Large intestine (tissue), 3 donors: ENCODE results near the gene SDHB. TPM values are rescaled to one million over a fixed set of nuclear protein-coding genes. Genes with fewer than 3 reads are reported as not detected.

Source experiments
- DNase-seq, 2 donors: peaks; one replicate each; pipeline versions ENCODE4 v3.0.0 to v3.0.0-alpha.2; 2013
- H3K27ac ChIP-seq: one replicate; pipeline ENCODE4 v1.5.1; 2013; ENCODE audit warnings: low read length
- H3K27me3 ChIP-seq: 2 replicates; pipeline ENCODE4 v1.6.1; 2013; ENCODE audit warnings: low read length; ENCODE audit not compliant: control insufficient read depth, insufficient read depth
- H3K36me3 ChIP-seq: 2 replicates; pipeline ENCODE4 v1.6.1; 2013; ENCODE audit warnings: low read length; ENCODE audit not compliant: control insufficient read depth, insufficient read depth
- H3K4me1 ChIP-seq: one replicate; pipeline ENCODE4 v1.6.1; 2013; ENCODE audit warnings: low read length; ENCODE audit not compliant: control insufficient read depth, insufficient read depth
- H3K4me3 ChIP-seq: one replicate; pipeline ENCODE4 v1.5.1; 2013; ENCODE audit warnings: low read length
- H3K9me3 ChIP-seq: one replicate; pipeline ENCODE4 v1.6.1; 2013; ENCODE audit warnings: mild to moderate bottlenecking, low read depth, low read length, moderate library complexity; ENCODE audit not compliant: control insufficient read depth
- WGBS: methylation state at CpG from one replicate; pipeline ENCODE4 v1.1.5; 2013; ENCODE audit warnings: low lambda C conversion rate; ENCODE audit not compliant: insufficient coverage; 5-methylcytosine and 5-hydroxymethylcytosine counted together
- polyA plus RNA-seq: library from polyadenylated mRNA; unstranded; fragments of 120-200 nt; gene quantifications from one replicate; pipeline ENCODE4 v1.2.1, GENCODE V29; 2013

SDHB gene
- polyA plus RNA-seq, 1 donor, result 122 TPM

GRCh38 chr1:17078991-17079868 lies 25.4 kb upstream of the SDHB start:
- no peaks in the 10 kb centered on the region for H3K4me1 ChIP-seq
- H3K9me3 ChIP-seq, result no peaks in the 10 kb centered on the region
- no peaks in the 10 kb centered on the region for H3K27me3 ChIP-seq
- no peak for DNase-seq
- H3K27ac ChIP-seq, result no peak overlapping the region
- peaks cover 44% of the 10 kb centered on the region for H3K36me3 ChIP-seq
- WGBS, result no CpG with 5 or more reads among the region's 16 CpGs
- H3K4me3 ChIP-seq, result no peak overlapping the region

GRCh38 chr1:17075470-17076255 lies 21.8 kb upstream of the SDHB start:
- no peak for DNase-seq
- no CpG with 5 or more reads among the region's 17 CpGs for WGBS
- Histone ChIP-seq H3K9me3 (no peaks in the 10 kb centered on the region), H3K4me3 (no peak overlapping the region), H3K27ac (no peak overlapping the region), H3K36me3 (peaks cover 50% of the 10 kb centered on the region), H3K4me1 (no peaks in the 10 kb centered on the region), H3K27me3 (no peaks in the 10 kb centered on the region)

- Histone ChIP-seq H3K4me3 (no peak overlapping the region), H3K4me1 (no peaks in the 10 kb centered on the region), H3K9me3 (no peaks in the 10 kb centered on the region), H3K36me3 (peaks cover 44% of the 10 kb centered on the region), H3K27ac (no peak overlapping the region), H3K27me3 (no peaks in the 10 kb centered on the region)
- no peak for DNase-seq
- WGBS, result no CpG with 5 or more reads among the region's 6 CpGs
These were observed 18.0 kb upstream of the SDHB start for GRCh38 chr1:17071794-17072193.

GRCh38 chr1:17070163-17070525 lies 16.3 kb upstream of the SDHB start:
- no peaks in the 10 kb centered on the region for H3K4me1 ChIP-seq
- peaks cover 3% of the 10 kb centered on the region for H3K9me3 ChIP-seq
- DNase-seq, result no peak
- H3K36me3 ChIP-seq, result peaks cover 37% of the 10 kb centered on the region
- H3K27me3 ChIP-seq, result no peaks in the 10 kb centered on the region
- H3K4me3 ChIP-seq, result no peak overlapping the region
- no peak overlapping the region for H3K27ac ChIP-seq
- WGBS, result no CpG with 5 or more reads among the region's 10 CpGs

- H3K36me3 ChIP-seq, result peaks cover 32% of the 10 kb centered on the region
- no peak for DNase-seq
- H3K9me3 ChIP-seq, result peaks cover 3% of the 10 kb centered on the region
- no peak overlapping the region for H3K27ac ChIP-seq
- H3K27me3 ChIP-seq, result no peaks in the 10 kb centered on the region
- H3K4me1 ChIP-seq, result no peaks in the 10 kb centered on the region
- WGBS, result no CpG with 5 or more reads among the region's 6 CpGs
- no peak overlapping the region for H3K4me3 ChIP-seq
These were observed 15.8 kb upstream of the SDHB start for GRCh38 chr1:17069452-17070162.

GRCh38 chr1:17068789-17069188 lies 15.0 kb upstream of the SDHB start:
- DNase-seq, result no peak
- H3K27me3 ChIP-seq, result no peaks in the 10 kb centered on the region
- no peaks in the 10 kb centered on the region for H3K4me1 ChIP-seq
- peaks cover 3% of the 10 kb centered on the region for H3K9me3 ChIP-seq
- H3K27ac ChIP-seq, result no peak overlapping the region
- H3K4me3 ChIP-seq, result no peak overlapping the region
- WGBS, result 87% methylated on average over 3 of the region's 12 CpGs
- peaks cover 29% of the 10 kb centered on the region for H3K36me3 ChIP-seq

GRCh38 chr1:17067465-17068240 lies 13.8 kb upstream of the SDHB start:
- Histone ChIP-seq H3K4me3 (no peak overlapping the region), H3K4me1 (no peaks in the 10 kb centered on the region), H3K27me3 (no peaks in the 10 kb centered on the region), H3K9me3 (peaks cover 3% of the 10 kb centered on the region), H3K27ac (no peak overlapping the region), H3K36me3 (peaks cover 27% of the 10 kb centered on the region)
- DNase-seq, result no peak
- 88% methylated on average over 1 of the region's 10 CpGs for WGBS

GRCh38 chr1:17067069-17067426 lies 13.2 kb upstream of the SDHB start:
- WGBS, result no CpG with 5 or more reads among the region's 3 CpGs
- Histone ChIP-seq H3K36me3 (peaks cover 23% of the 10 kb centered on the region), H3K27me3 (no peaks in the 10 kb centered on the region), H3K4me3 (no peak overlapping the region), H3K27ac (no peak overlapping the region), H3K9me3 (peaks cover 3% of the 10 kb centered on the region), H3K4me1 (no peaks in the 10 kb centered on the region)
- no peak for DNase-seq

- no peak for DNase-seq
- peaks cover 20% of the 10 kb centered on the region for H3K36me3 ChIP-seq
- H3K4me1 ChIP-seq, result no peaks in the 10 kb centered on the region
- H3K4me3 ChIP-seq, result no peak overlapping the region
- no peak overlapping the region for H3K27ac ChIP-seq
- peaks cover 3% of the 10 kb centered on the region for H3K9me3 ChIP-seq
- no CpG with 5 or more reads among the region's 11 CpGs for WGBS
- no peaks in the 10 kb centered on the region for H3K27me3 ChIP-seq
These were observed 12.7 kb upstream of the SDHB start for GRCh38 chr1:17066361-17067068.
